Mesothelial cell of epicardium (in vitro differentiated cells): ENCODE data around the gene FBP2. TPM values are rescaled to one million over a fixed set of nuclear protein-coding genes. Genes with fewer than 3 reads are reported as not detected.

Source experiments
- DNase-seq, 2 experiments: peaks; one replicate each; pipeline ENCODE4 v3.0.0; 2021; ENCODE audit warnings: low spot score in 2 of 2; ENCODE audit not compliant: unreplicated experiment in 2 of 2
- H3K27ac Mint-ChIP-seq: 2 replicates; pipeline ENCODE4 v1.8.0; 2021; ENCODE audit warnings: mixed read lengths
- H3K27me3 Mint-ChIP-seq: 2 replicates; pipeline ENCODE4 v1.8.0; 2021; ENCODE audit warnings: low read depth, mixed read lengths
- H3K36me3 Mint-ChIP-seq: 2 replicates; pipeline ENCODE4 v1.8.0; 2021; ENCODE audit warnings: mixed read lengths
- H3K4me1 Mint-ChIP-seq: 2 replicates; pipeline ENCODE4 v1.8.0; 2021; ENCODE audit warnings: mixed read lengths
- H3K4me3 Mint-ChIP-seq: 2 replicates; pipeline ENCODE4 v1.8.0; 2021; ENCODE audit warnings: mild to moderate bottlenecking, moderate library complexity, mixed read lengths
- H3K9me3 Mint-ChIP-seq: 2 replicates; pipeline ENCODE4 v1.8.0; 2021; ENCODE audit warnings: mixed read lengths
- total RNA-seq: library from RNA; stranded (reverse); gene quantifications from 3 replicates; pipeline ENCODE4 v1.2.1, GENCODE V29; 2021
- TF ChIP-seq, protein P1 (sequence below): fragments of 200-600 bp; sonication (generic); IDR thresholded peaks from one replicate; pipeline ENCODE4 v1.5.0; 2021; ENCODE audit warnings: antibody characterized with exemption; ENCODE audit not compliant: unreplicated experiment

The FBP2 gene
- total RNA-seq, 1 donor from 2014 or later, result not detected

DNA sequence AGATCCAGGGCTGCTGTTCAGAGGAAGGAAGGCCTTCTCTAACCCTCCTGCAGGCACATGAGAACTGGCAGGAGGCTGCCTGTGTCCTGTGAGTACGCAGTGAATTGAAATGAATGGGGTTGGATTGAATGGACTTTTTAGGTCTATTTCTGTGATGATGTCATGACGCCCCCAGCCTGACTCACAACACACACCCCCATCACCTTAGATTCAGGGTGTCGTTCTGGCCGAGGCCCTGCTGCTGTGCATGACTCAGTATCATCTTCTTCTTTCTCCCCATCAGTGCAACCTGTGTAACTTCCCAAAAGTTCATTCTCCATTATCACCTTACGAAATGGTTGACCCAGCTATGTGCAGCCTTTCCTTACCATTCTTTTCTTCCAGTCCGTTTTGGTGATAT is 33.4 kb downstream of the FBP2 start:
- DNase-seq, result no peak
- peaks cover 23% of the 10 kb centered on the region for H3K4me1 Mint-ChIP-seq
- no peak overlapping the region for H3K4me3 Mint-ChIP-seq
- peaks cover 6% of the 10 kb centered on the region for H3K9me3 Mint-ChIP-seq
- H3K27ac Mint-ChIP-seq, result no peak overlapping the region
- TF ChIP-seq, protein P1, sequence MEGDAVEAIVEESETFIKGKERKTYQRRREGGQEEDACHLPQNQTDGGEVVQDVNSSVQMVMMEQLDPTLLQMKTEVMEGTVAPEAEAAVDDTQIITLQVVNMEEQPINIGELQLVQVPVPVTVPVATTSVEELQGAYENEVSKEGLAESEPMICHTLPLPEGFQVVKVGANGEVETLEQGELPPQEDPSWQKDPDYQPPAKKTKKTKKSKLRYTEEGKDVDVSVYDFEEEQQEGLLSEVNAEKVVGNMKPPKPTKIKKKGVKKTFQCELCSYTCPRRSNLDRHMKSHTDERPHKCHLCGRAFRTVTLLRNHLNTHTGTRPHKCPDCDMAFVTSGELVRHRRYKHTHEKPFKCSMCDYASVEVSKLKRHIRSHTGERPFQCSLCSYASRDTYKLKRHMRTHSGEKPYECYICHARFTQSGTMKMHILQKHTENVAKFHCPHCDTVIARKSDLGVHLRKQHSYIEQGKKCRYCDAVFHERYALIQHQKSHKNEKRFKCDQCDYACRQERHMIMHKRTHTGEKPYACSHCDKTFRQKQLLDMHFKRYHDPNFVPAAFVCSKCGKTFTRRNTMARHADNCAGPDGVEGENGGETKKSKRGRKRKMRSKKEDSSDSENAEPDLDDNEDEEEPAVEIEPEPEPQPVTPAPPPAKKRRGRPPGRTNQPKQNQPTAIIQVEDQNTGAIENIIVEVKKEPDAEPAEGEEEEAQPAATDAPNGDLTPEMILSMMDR, result no peak
- peaks cover 12% of the 10 kb centered on the region for H3K36me3 Mint-ChIP-seq
- no peaks in the 10 kb centered on the region for H3K27me3 Mint-ChIP-seq

DNA sequence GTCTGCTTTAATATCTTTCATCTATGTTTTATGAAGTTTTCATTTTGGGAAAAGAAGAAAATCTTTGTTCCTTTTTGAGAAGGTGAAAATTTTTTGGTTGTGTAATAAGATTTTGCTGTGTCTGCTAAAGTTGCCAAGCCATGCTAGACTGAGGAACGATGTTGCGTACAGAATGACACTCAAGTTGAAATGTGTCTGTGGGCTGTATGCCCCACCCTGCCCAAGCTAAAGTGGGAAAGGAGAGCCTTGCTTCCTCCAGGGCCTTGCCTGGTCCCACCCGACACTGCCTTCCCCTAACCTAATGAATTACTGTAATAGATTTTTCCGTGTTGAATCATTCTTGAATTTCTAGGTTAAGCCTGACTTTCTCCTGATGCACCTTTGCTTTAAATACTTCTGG is 36.2 kb downstream of the FBP2 start:
- peak overlapping the region; percentile 2 for H3K4me3 Mint-ChIP-seq
- peaks cover 2% of the 10 kb centered on the region for H3K36me3 Mint-ChIP-seq
- TF ChIP-seq, protein P1, result no peak
- DNase-seq, result no peak
- no peak overlapping the region for H3K27ac Mint-ChIP-seq
- no peaks in the 10 kb centered on the region for H3K9me3 Mint-ChIP-seq
- H3K27me3 Mint-ChIP-seq, result no peaks in the 10 kb centered on the region
- peaks cover 28% of the 10 kb centered on the region for H3K4me1 Mint-ChIP-seq

DNA sequence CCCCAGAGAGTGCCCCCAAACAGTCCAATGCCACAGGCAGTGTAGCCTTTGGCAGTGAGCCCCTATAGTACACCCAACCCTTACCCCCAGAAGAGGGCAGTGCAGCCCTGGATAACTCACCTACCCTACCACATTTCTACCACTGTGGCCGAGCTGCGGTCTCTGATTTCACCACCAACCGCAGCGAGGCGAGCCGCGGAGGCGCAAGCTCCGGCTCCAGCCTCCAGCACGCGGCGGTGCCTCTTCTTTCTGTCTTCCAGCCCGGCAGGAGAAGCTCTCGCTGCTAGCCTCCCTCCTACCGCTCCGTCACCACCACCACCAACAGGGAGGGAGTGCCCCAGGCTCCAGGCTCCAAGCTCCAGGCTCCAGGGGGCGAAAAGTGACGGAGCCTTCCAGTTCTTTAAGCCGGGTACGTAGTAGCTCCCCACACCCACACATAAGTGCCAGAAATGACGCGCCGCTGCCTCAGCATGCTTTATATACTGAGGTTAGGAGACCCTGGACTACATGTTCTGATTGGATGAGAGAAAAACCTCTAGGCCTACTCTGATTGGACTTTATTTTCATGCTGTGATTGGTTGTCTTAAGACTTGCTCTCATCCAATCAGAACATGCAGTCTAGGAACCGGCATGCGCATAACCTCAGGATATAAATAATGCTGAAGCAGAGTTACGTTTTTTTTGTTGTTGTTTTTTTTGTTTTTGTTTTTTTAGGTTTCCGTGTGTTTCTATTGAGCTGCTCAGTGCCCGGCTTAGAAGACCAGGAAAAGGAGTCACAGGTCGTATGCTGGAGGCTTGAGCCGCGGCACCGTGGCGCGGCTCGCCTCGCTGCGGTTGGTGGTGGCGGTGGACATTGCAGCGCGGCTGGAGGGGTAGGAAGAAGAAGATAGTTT is 38.9 kb downstream of the FBP2 start, which contains the start of gene PCAT7:
Gene PCAT7, plus strand, starts transcription at position 645 of the 893 bp plus-strand sequence.
- no peak within 1 kb of the TSS for H3K4me3 Mint-ChIP-seq
- no peaks in the 10 kb centered on the region for H3K9me3 Mint-ChIP-seq
- no peak within 1 kb of the TSS for H3K27ac Mint-ChIP-seq
- peak; percentile 53 to 78 for DNase-seq
- peaks cover 29% of the 10 kb centered on the region for H3K4me1 Mint-ChIP-seq
- peaks cover 6% of the 10 kb centered on the region for H3K36me3 Mint-ChIP-seq
- no peaks in the 10 kb centered on the region for H3K27me3 Mint-ChIP-seq
- TF ChIP-seq, protein P1, result peak; percentile 56

DNA sequence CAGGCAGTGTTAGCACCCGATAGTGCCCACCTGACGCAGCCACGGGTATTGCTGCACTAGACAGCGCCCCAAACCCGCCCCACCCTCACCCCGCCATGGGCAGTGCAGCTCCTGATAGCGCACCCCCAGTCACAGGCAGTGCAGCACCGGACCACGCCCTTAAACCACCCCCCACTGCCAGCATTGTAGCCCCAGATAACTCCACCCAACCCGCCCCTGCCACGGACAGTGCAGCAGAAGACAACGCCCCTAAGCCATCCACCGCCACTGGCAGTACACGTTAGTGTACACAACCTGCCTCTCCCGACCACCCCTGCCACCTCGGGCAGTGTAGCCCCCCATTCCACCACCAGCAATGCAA is 39.6 kb downstream of the FBP2 start:
- peaks cover 4% of the 10 kb centered on the region for H3K36me3 Mint-ChIP-seq
- H3K27ac Mint-ChIP-seq, result no peak overlapping the region
- H3K4me1 Mint-ChIP-seq, result peaks cover 29% of the 10 kb centered on the region
- no peak for DNase-seq
- TF ChIP-seq, protein P1, result no peak
- no peak overlapping the region for H3K4me3 Mint-ChIP-seq
- H3K9me3 Mint-ChIP-seq, result no peaks in the 10 kb centered on the region
- H3K27me3 Mint-ChIP-seq, result no peaks in the 10 kb centered on the region

DNA sequence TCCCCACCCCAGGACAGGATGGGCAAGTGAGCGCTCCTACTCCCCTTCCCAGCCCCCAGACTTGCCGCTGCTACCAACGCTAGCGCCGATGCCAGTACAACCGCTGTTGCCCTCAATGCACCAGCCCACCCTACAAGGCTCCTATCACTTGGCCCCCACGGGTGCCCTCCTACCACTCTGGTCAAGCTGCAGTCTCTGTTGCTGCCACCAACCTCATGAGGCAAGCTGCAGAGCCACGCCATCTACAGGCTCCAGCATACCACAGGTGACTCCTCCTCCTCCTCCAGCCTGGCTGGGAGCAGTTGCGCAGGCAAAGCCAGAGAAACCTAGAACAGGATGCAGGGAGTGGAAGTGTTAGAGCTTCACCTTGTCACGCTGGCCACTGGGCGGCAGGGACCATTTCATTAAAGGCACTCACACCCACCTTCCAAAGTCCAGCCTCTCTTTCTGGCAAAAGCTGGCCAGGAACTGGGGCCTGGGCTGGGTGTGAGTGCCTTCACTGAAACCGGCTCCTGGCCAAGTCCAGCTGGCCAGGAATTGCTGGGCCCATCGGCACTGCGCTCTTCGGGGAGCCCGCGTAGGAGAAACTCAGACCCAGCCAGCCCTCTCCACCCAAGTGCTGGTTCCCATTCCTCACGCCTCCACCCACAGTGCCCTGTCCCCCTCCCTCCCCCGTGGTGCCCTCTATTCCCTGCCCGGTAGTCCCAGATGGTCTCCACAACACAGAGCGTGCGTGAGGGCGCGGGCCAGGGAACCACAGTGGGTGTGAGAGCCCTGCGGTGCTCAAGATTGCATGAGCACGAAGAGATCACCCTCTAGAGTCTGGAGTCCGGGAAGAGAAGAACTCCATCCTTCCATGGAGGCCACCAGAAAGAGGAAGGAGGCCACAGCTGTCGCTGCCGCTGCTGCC is 40.3 kb downstream of the FBP2 start:
- peaks cover 29% of the 10 kb centered on the region for H3K4me1 Mint-ChIP-seq
- no peak overlapping the region for H3K27ac Mint-ChIP-seq
- H3K36me3 Mint-ChIP-seq, result peaks cover 4% of the 10 kb centered on the region
- DNase-seq, result no peak
- no peak overlapping the region for H3K4me3 Mint-ChIP-seq
- no peaks in the 10 kb centered on the region for H3K27me3 Mint-ChIP-seq
- H3K9me3 Mint-ChIP-seq, result no peaks in the 10 kb centered on the region
- TF ChIP-seq, protein P1, result no peak
